Tibial nerve (tissue), 4 donors: ENCODE data around the gene CD47. TPM values are rescaled to one million over a fixed set of nuclear protein-coding genes. Genes with fewer than 3 reads are reported as not detected.

ENCODE experiments used
- DNase-seq, 2 donors: peaks; one replicate each; pipeline ENCODE4 v3.0.0-alpha.2; 2019; ENCODE audit warnings: low spot score in 2 of 2
- H3K27ac ChIP-seq, 4 donors: fragments of 200-600 bp; sonication (generic) in 3 of 4; one replicate each; pipeline ENCODE4 v1.5.1; 2017 to 2019; ENCODE audit warnings: mild to moderate bottlenecking in 1 of 4
- H3K27me3 ChIP-seq, 2 donors: fragments of 200-600 bp; sonication (generic) in 1 of 2; one replicate each; pipeline versions ENCODE4 v1.5.1 to v1.6.0; 2017 to 2019
- H3K36me3 ChIP-seq, 3 donors: fragments of 200-600 bp; sonication (generic); one replicate each; pipeline ENCODE4 v1.5.1; 2018 to 2019
- H3K4me1 ChIP-seq, 4 donors: fragments of 200-600 bp; sonication (generic) in 3 of 4; one replicate each; pipeline ENCODE4 v1.5.1; 2017 to 2019
- H3K4me3 ChIP-seq, 4 donors: fragments of 200-600 bp; sonication (generic) in 3 of 4; one replicate each; pipeline ENCODE4 v1.5.1; 2017 to 2019; ENCODE audit warnings: mild to moderate bottlenecking in 1 of 4, moderate library complexity in 1 of 4
- H3K9me3 ChIP-seq, 4 donors: fragments of 200-600 bp; sonication (generic) in 3 of 4; one replicate each; pipeline ENCODE4 v1.5.1; 2017 to 2019
- EP300 ChIP-seq, 2 donors: sonication (generic); formaldehyde crosslinking; IDR thresholded peaks; one replicate each; pipeline ENCODE4 v1.6.1; 2017; ENCODE audit warnings: antibody characterized with exemption in 2 of 2, mild to moderate bottlenecking in 1 of 2
- POLR2A ChIP-seq, 2 donors: fragments of 450-650 bp; IDR thresholded peaks; one replicate each; pipeline ENCODE4 v1.6.1; 2017; ENCODE audit warnings: antibody characterized with exemption in 2 of 2, mild to moderate bottlenecking in 2 of 2, moderate library complexity in 2 of 2
- WGBS, 2 donors: methylation state at CpG; one replicate each; pipeline ENCODE4 v1.1.5; 2018; 5-methylcytosine and 5-hydroxymethylcytosine counted together
- total RNA-seq, 4 donors: library from RNA; depleted of rRNA; stranded (reverse); fragments of >200 nt; gene quantifications; one replicate each; pipeline ENCODE4 v1.1.0, GENCODE V29; 2016
- TF ChIP-seq, protein P1 (sequence below), 5 experiments: fragments of 200-600 bp in 3 of 5; fragments of 450-650 bp in 2 of 5; sonication (generic) in 3 of 5; IDR thresholded peaks; one replicate each; pipeline ENCODE4 v1.5.1; 2016 to 2019; ENCODE audit warnings: antibody characterized with exemption in 5 of 5, mild to moderate bottlenecking in 3 of 5, moderate library complexity in 2 of 5

Gene CD47
- total RNA-seq, 4 donors from 2014 or later, result 57.9 to 63.9 (median 60.5) TPM

- 55 to 58% methylated on average over 7 of the region's 7 CpGs for WGBS, 2 donors
- Histone ChIP-seq H3K27ac (no peak overlapping the region), H3K27me3 (no peaks in the 10 kb centered on the region), H3K4me1 (peaks cover 0 to 7% (median 0%) of the 10 kb centered on the region in 4 donors), H3K9me3 (no peaks in the 10 kb centered on the region), H3K4me3 (no peak overlapping the region), H3K36me3 (no peaks in the 10 kb centered on the region)
- no peak for TF ChIP-seq EP300 (IDR thresholded peaks at IDR 0.05)
- no peak for TF ChIP-seq POLR2A (IDR thresholded peaks at IDR 0.05)
- TF ChIP-seq, protein P1, sequence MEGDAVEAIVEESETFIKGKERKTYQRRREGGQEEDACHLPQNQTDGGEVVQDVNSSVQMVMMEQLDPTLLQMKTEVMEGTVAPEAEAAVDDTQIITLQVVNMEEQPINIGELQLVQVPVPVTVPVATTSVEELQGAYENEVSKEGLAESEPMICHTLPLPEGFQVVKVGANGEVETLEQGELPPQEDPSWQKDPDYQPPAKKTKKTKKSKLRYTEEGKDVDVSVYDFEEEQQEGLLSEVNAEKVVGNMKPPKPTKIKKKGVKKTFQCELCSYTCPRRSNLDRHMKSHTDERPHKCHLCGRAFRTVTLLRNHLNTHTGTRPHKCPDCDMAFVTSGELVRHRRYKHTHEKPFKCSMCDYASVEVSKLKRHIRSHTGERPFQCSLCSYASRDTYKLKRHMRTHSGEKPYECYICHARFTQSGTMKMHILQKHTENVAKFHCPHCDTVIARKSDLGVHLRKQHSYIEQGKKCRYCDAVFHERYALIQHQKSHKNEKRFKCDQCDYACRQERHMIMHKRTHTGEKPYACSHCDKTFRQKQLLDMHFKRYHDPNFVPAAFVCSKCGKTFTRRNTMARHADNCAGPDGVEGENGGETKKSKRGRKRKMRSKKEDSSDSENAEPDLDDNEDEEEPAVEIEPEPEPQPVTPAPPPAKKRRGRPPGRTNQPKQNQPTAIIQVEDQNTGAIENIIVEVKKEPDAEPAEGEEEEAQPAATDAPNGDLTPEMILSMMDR (IDR thresholded peaks at IDR 0.05), result no peak
- DNase-seq, result no peak
Observed at GRCh38 chr3:108103040-108103751, 12.4 kb upstream of the CD47 start.

DNA sequence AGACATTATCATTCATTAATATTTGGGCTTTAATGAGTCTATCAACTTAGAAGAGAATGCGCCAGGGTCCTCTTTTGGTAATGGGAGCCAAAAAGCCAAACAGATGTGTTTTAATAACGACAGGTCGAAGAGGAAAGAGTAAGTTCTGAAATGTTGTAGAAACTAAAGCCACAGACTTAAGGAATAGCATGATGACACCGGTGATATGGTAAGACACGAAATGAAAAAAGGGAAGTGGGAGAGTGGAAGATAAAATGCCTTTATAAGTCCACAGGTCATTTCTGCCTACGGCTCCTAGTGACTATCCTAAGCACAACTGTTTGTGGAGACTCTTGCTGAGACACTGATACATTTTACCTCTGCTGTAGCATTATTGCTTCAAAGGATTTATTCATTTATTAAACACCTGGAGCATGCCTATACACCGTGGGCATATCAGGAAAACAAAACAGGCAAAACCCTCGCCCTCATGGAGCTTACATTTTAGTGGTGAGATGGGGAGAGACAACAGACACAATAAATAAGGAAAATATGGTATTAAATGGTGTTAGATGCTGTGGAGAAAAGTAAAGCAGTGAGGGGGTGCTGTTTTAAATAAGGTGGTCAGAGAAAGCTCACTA lies 11.7 kb upstream of the CD47 start:
- 93 to 95% methylated on average over 8 of the region's 8 CpGs for WGBS, 2 donors
- Histone ChIP-seq H3K36me3 (no peaks in the 10 kb centered on the region), H3K27ac (no peak overlapping the region), H3K9me3 (no peaks in the 10 kb centered on the region), H3K4me3 (no peak overlapping the region), H3K4me1 (peaks cover 0 to 7% (median 0%) of the 10 kb centered on the region in 4 donors), H3K27me3 (no peaks in the 10 kb centered on the region)
- TF ChIP-seq EP300 (IDR thresholded peaks at IDR 0.05) (no peak), POLR2A (IDR thresholded peaks at IDR 0.05) (no peak)
- no peak for DNase-seq

- H3K36me3 ChIP-seq, result no peaks in the 10 kb centered on the region
- H3K4me3 ChIP-seq, result no peak overlapping the region
Observed at GRCh38 chr3:108100906-108101660, 10.3 kb upstream of the CD47 start.

GRCh38 chr3:108099679-108100428 lies 9.0 kb upstream of the CD47 start:
- no peak for DNase-seq

More at GRCh38 chr3:108100906-108101660, 10.3 kb upstream of the CD47 start:
- Histone ChIP-seq H3K27ac (no peak overlapping the region), H3K9me3 (no peaks in the 10 kb centered on the region), H3K27me3 (no peaks in the 10 kb centered on the region), H3K4me1 (peaks cover 0 to 7% (median 0%) of the 10 kb centered on the region in 4 donors)
- no peak for DNase-seq
- WGBS, 2 donors, result 86 to 89% methylated on average over 4 of the region's 4 CpGs
- TF ChIP-seq POLR2A (IDR thresholded peaks at IDR 0.05) (no peak), EP300 (IDR thresholded peaks at IDR 0.05) (no peak)
- TF ChIP-seq, protein P1 (IDR thresholded peaks at IDR 0.05), result no peak

More at GRCh38 chr3:108099679-108100428, 9.0 kb upstream of the CD47 start:
- H3K4me1 ChIP-seq, result peaks cover 0 to 7% (median 0%) of the 10 kb centered on the region in 4 donors
- no peak overlapping the region for H3K4me3 ChIP-seq
- WGBS, 2 donors, result 81 to 82% methylated on average over 9 of the region's 9 CpGs
- TF ChIP-seq EP300 (IDR thresholded peaks at IDR 0.05) (no peak), POLR2A (IDR thresholded peaks at IDR 0.05) (no peak)
- TF ChIP-seq, protein P1 (IDR thresholded peaks at IDR 0.05), result no peak
- H3K36me3 ChIP-seq, result no peaks in the 10 kb centered on the region
- H3K27ac ChIP-seq, result no peak overlapping the region
- no peaks in the 10 kb centered on the region for H3K27me3 ChIP-seq
- H3K9me3 ChIP-seq, result no peaks in the 10 kb centered on the region
